Psoas muscle (tissue), 8 donors: ENCODE results near the gene SERPINB2. TPM values are rescaled to one million over a fixed set of nuclear protein-coding genes. Genes with fewer than 3 reads are reported as not detected.

Experiments
- ATAC-seq, 4 donors: fragments of 200-7000 bp; cut with Tn5 transposase; one replicate each; pipeline ENCODE4 v1.9.1; 2020; ENCODE audit warnings: moderate library complexity in 3 of 4, mild to moderate bottlenecking in 2 of 4
- DNase-seq, 2 donors: peaks; one replicate each; pipeline ENCODE4 v3.0.0-alpha.2; 2020
- H3K27ac ChIP-seq: fragments of 200-600 bp; one replicate; pipeline ENCODE4 v1.8.0; 2022
- H3K27me3 ChIP-seq, 3 donors: fragments of 200-600 bp in 1 of 3; one replicate each; pipeline versions ENCODE4 v1.6.1 to v1.8.0; 2013 to 2022; ENCODE audit warnings: low read length in 2 of 3, mild to moderate bottlenecking in 2 of 3, moderate library complexity in 1 of 3; ENCODE audit not compliant: insufficient read depth in 3 of 3
- H3K36me3 ChIP-seq, 2 donors: fragments of 200-600 bp in 1 of 2; one replicate each; pipeline versions ENCODE4 v1.6.1 to v1.8.0; 2013 to 2022; ENCODE audit warnings: low read depth in 1 of 2, mild to moderate bottlenecking in 1 of 2, moderate library complexity in 1 of 2; ENCODE audit not compliant: insufficient read depth in 1 of 2
- H3K4me1 ChIP-seq: fragments of 200-600 bp; one replicate; pipeline ENCODE4 v1.8.0; 2022
- H3K4me3 ChIP-seq: fragments of 200-600 bp; one replicate; pipeline ENCODE4 v1.8.0; 2022; ENCODE audit warnings: mild to moderate bottlenecking
- H3K9me3 ChIP-seq: fragments of 200-600 bp; one replicate; pipeline ENCODE4 v1.8.0; 2022
- WGBS, 3 donors: extraction: QIAGEN DNeasy Blood & Tissue Kit; methylation state at CpG; one replicate each; pipeline versions ENCODE4 v1.1.6 to v1.1.7; 2013; 5-methylcytosine and 5-hydroxymethylcytosine counted together
- intact Hi-C, 2 donors: fragments of 100-400 bp; cut with DNase I; formaldehyde crosslinking; loops; one replicate each; pipeline versions ENCODE4 v1.11.0 to v1.14.2; 2022
- polyA plus RNA-seq, 3 donors: library from polyadenylated mRNA; stranded (reverse); fragments of 200-250 nt; gene quantifications; one replicate each; pipeline ENCODE4 v1.2.3, GENCODE V29; 2013
- total RNA-seq, 4 donors: library from RNA; stranded (reverse); fragmentation: NEBNext Ultra II Directional in 2 of 4; extraction: Animal tissue kit (Norgen Biotek cat#: 25700) in 2 of 4; gene quantifications; one replicate each; pipeline versions ENCODE4 v1.2.1 to v1.2.4, GENCODE V29; 2021 to 2023
- TF ChIP-seq, protein P1 (sequence below): fragments of 200-600 bp; IDR thresholded peaks from one replicate; pipeline ENCODE4 v1.8.0; 2022; ENCODE audit warnings: antibody characterized with exemption
- donor health status: healthy with polysubstance abuse.
- donor health status: DM: no; HTN: no; CAD: no; lungs with moderate emphysema.
- donor health status: Bipolar disorder and iron deficiency.
- donor health status: healthy.
- donor health status: DM: yes; HTN: yes; CAD: no.
- donor health status: DM: no; HTN: no; CAD: no.
- donor health status: DM: no; HTN: no; CAD: no.
- donor health status: DM: yes; HTN: yes; CAD: no.

SERPINB2 gene
- total and polyA plus RNA-seq, 7 donors: 0.03 to 0.22 (median 0.18) TPM; not detected in 3

DNA sequence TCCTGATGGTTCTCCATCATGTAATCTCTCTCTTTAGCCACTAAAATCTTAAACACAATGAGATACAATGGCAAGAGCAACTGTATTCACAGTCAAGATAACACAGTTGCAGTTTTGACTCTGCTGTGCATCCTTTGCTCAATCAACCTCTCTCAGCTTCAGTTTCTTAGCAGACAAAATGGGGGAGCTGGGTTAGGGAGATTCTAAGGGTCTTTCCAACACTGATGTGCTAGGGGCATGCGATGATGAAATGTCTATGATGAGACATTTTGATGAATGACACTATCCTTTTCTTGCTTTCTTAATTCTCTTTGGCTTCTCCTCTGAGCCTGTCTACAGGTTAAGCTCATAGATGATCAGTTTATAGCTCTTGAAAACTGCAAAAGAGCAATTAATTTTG lies 21.4 kb downstream of the SERPINB2 start:
- 83 to 94% (median 90%) methylated on average over 1 of the region's 1 CpG for WGBS, 3 donors
- intact Hi-C loops: no loop called here

DNA sequence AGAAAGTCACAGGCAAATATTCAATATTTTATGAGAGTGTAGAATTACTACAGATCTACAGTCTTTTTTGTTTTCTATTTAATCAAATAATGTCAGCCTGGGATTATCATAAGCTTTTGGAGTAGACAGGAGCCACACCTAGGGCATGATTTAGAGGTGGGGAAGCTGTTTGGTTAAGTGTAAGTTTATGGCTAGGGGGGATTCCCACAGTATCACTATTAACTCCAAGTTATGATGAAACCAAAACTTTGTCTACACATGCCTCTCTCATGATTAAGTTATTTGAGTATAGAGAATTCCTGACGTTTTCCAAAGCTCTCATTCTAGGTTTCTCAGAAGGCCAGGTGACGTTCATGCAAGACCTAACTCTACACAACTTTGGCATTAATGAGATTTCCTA lies 22.4 kb downstream of the SERPINB2 start:
- no peaks in the 10 kb centered on the region for H3K9me3 ChIP-seq
- 58 to 66% (median 61%) methylated on average over 2 of the region's 2 CpGs for WGBS, 3 donors
- no peak for DNase-seq

More for the DNA sequence above, 21.4 kb downstream of the SERPINB2 start:
- ATAC-seq (no peak), DNase-seq (no peak)
- Histone ChIP-seq H3K36me3 (no peaks in the 10 kb centered on the region), H3K4me3 (no peak overlapping the region), H3K4me1 (no peaks in the 10 kb centered on the region), H3K27ac (no peak overlapping the region), H3K27me3 (peaks cover 0 to 2% (median 0%) of the 10 kb centered on the region in 3 donors), H3K9me3 (no peaks in the 10 kb centered on the region)
- TF ChIP-seq, protein P1, sequence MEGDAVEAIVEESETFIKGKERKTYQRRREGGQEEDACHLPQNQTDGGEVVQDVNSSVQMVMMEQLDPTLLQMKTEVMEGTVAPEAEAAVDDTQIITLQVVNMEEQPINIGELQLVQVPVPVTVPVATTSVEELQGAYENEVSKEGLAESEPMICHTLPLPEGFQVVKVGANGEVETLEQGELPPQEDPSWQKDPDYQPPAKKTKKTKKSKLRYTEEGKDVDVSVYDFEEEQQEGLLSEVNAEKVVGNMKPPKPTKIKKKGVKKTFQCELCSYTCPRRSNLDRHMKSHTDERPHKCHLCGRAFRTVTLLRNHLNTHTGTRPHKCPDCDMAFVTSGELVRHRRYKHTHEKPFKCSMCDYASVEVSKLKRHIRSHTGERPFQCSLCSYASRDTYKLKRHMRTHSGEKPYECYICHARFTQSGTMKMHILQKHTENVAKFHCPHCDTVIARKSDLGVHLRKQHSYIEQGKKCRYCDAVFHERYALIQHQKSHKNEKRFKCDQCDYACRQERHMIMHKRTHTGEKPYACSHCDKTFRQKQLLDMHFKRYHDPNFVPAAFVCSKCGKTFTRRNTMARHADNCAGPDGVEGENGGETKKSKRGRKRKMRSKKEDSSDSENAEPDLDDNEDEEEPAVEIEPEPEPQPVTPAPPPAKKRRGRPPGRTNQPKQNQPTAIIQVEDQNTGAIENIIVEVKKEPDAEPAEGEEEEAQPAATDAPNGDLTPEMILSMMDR: no peak

DNA sequence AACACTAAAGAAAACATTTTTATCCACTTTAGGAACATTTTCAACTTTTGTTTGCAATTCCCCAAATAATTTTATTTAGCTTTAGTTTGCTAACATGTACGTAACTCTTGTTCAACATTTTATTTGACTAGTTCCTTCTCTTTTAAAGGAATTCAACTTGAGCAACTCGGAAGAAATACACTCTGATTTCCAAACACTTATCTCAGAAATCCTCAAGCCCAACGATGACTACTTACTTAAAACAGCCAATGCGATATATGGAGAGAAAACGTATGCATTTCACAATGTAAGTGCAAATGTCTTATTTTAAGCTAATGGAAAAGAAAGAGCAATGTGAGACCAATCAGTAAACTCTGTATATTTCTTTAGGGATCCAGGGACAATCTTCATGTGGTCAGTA lies 30.3 kb downstream of the SERPINB2 start:
- TF ChIP-seq, protein P1: no peak
- H3K36me3 ChIP-seq: no peaks in the 10 kb centered on the region
- H3K27ac ChIP-seq: no peak overlapping the region
- no peak overlapping the region for H3K4me3 ChIP-seq
- peaks cover 0 to 2% (median 0%) of the 10 kb centered on the region in 3 donors for H3K27me3 ChIP-seq
- H3K9me3 ChIP-seq: no peaks in the 10 kb centered on the region
- intact Hi-C loops: no loop called here
- ATAC-seq (no peak), DNase-seq (no peak)
- no peaks in the 10 kb centered on the region for H3K4me1 ChIP-seq
- WGBS, 3 donors: 82 to 88% (median 87%) methylated on average over 5 of the region's 5 CpGs

More for the DNA sequence above, 22.4 kb downstream of the SERPINB2 start:
- Histone ChIP-seq H3K4me3 (no peak overlapping the region), H3K4me1 (no peaks in the 10 kb centered on the region), H3K36me3 (no peaks in the 10 kb centered on the region), H3K27me3 (peaks cover 0 to 2% (median 0%) of the 10 kb centered on the region in 3 donors), H3K27ac (no peak overlapping the region)
- intact Hi-C loops: no loop called here
- TF ChIP-seq, protein P1: no peak
- no peak for ATAC-seq

DNA sequence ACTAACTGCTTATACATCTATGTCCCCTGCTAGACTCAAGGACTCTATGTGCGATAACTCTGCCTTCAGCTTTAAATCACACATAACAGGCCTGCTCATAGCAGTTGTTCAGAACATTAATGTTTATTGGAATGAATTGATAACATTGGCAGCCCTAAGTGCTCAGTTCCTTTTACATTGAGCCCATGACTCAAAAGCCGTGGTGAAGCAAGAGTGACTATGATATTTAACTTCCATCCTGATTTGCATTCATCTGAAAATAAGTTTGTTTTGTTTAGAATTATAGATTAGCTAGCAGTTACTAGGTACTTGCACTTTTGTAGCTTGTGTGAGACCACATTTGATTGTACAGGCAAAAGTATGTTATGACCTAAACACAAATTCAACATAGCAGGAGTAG lies 34.5 kb downstream of the SERPINB2 start:
- intact Hi-C loops: no loop called here
- Histone ChIP-seq H3K9me3 (no peaks in the 10 kb centered on the region), H3K27me3 (peaks cover 0 to 2% (median 0%) of the 10 kb centered on the region in 3 donors), H3K4me1 (no peaks in the 10 kb centered on the region), H3K27ac (no peak overlapping the region), H3K36me3 (no peaks in the 10 kb centered on the region), H3K4me3 (no peak overlapping the region)
- DNase-seq: no peak
- no peak for ATAC-seq
- WGBS, 3 donors: 88 to 96% (median 89%) methylated on average over 2 of the region's 2 CpGs
- TF ChIP-seq, protein P1: no peak

DNA sequence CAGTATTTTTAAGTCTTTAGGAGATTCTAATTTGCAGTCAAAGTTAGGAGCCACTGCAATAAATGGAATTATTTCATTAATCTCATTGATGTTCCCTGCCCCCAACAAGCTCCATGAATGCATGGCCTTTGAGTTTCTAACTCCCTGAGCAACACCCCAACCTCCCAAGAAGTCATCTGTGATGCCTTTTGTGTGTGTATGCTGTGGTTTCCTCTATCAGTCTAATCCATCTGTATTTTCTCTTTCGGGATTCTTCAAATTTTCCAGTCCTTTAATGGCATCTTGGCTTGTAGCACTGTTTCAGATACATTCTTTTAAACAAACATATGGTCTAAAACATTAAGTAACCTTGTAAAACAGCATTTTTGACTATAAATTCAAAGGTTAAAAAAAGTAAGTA lies 37.0 kb downstream of the SERPINB2 start:
- 31 to 46% (median 32%) methylated on average over 1 of the region's 1 CpG for WGBS, 3 donors
- ATAC-seq (no peak), DNase-seq (no peak)
- Histone ChIP-seq H3K4me1 (no peaks in the 10 kb centered on the region), H3K27me3 (peaks cover 0 to 2% (median 0%) of the 10 kb centered on the region in 3 donors), H3K4me3 (no peak overlapping the region), H3K36me3 (no peaks in the 10 kb centered on the region), H3K9me3 (no peaks in the 10 kb centered on the region), H3K27ac (no peak overlapping the region)
- intact Hi-C loops: no loop called here
- TF ChIP-seq, protein P1: no peak
